HG03097 (cell line): ENCODE measurements around the gene H6PD.
A peak's percentile ranks its signal among the peaks of the same experiment; 100 is the strongest.

Experiments
- ATAC-seq: cut with Tn5 transposase; IDR thresholded peaks from one replicate; pipeline ENCODE4 v1.9.1; 2021; ENCODE audit not compliant: unreplicated experiment, low FRiP score

H6PD gene

GRCh38 chr1:9203511-9203982 is 31.0 kb upstream of the H6PD start:
- ATAC-seq: no peak

DNA sequence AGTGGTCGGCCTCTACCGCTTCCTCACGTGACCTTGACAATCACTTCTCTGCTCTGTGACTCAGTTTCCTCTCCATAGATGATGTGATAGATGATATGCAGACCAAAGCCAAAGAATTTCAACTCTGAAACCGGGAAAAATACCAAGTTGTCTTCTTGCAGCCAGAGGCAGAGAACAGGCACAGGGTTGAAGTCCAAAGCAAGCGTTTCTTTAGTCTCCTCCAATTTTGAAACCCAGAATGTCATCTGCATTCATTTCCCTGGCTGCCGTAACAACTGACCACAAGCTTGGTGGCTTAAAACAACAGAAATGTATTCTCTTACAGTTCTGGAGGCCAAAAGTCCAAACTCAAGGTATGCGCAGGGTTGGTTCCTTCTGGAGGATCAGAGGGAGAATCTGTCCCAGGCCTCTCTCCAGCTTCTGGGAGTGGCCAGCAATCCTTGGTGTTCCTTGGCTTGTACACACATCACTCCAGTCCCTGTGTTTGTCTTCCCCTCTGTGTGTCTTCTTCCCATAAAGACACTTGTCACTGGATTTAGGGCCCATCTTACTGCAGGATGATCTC is 30.3 kb upstream of the H6PD start:
- ATAC-seq: no peak

GRCh38 chr1:9207086-9207485 is 27.5 kb upstream of the H6PD start:
- ATAC-seq: no peak

GRCh38 chr1:9207715-9208114 is 26.9 kb upstream of the H6PD start:
- ATAC-seq: no peak

GRCh38 chr1:9211291-9211811 is 23.2 kb upstream of the H6PD start:
- no peak for ATAC-seq

GRCh38 chr1:9212735-9213134 is 21.8 kb upstream of the H6PD start:
- ATAC-seq: no peak

DNA sequence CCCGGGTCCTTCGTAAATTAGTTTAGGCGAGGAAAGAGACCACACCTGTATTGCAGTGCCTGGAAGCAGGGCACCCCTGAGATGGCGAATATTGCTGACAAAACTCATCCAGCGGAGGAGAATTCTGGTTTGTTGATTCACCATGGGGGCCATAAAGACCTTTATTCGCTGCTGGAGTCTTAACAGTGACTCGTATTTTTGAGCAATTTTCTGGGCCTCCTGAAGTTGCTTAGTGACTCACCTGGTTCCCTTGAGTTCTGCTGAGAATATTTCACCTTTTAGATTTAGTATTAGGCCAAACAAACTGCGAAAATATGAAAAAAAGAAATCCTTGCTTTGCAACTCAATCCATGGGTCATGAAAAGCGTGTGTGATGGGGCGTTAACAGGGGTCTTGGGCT is 20.6 kb upstream of the H6PD start:
- no peak for ATAC-seq

GRCh38 chr1:9218917-9219316 is 15.7 kb upstream of the H6PD start:
- no peak for ATAC-seq

DNA sequence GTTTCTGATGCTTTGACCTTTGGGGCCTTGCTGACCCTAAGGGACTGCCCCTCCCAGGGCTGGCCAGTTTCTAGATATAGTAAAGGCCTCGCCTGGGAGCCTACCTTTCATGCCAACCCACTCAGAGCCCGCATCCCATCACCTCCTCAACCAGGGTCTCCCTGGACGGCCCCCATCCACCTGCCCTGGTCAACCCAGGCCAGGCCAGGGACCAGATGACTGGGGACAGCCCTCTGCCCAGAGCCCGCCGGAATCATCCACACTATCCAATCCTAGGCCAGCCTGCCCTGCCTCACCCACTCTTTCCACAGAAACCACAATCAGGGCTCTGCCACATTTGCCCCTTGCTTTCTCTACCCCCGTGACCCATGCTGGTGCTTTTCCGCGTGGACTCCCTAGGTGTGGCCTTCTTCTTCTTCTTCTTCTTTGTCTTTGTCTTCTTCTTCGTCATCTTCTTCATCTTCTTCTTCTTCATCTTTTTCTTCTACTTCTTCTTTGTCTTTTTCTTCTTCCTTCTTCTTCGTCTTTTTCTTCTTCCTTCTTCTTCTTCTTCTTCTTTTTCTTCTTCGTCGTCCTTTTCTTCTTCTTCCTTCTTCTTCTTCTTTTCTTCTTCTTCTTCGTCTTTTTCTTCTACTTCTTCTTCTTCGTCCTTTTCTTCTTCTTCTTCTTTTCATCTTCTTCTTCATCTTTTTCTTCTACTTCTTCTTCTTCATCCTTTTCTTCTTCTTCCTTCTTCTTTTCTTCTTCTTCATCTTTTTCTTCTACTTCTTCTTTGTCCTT is 11.5 kb upstream of the H6PD start:
- no peak for ATAC-seq

GRCh38 chr1:9224664-9225410 is 9.7 kb upstream of the H6PD start:
- ATAC-seq: no peak

GRCh38 chr1:9225411-9225785 is 9.2 kb upstream of the H6PD start:
- ATAC-seq: no peak

GRCh38 chr1:9228609-9229008 is 6.0 kb upstream of the H6PD start:
- ATAC-seq: no peak

- no peak for ATAC-seq
Observed at GRCh38 chr1:9229549-9229948, 5.0 kb upstream of the H6PD start.

DNA sequence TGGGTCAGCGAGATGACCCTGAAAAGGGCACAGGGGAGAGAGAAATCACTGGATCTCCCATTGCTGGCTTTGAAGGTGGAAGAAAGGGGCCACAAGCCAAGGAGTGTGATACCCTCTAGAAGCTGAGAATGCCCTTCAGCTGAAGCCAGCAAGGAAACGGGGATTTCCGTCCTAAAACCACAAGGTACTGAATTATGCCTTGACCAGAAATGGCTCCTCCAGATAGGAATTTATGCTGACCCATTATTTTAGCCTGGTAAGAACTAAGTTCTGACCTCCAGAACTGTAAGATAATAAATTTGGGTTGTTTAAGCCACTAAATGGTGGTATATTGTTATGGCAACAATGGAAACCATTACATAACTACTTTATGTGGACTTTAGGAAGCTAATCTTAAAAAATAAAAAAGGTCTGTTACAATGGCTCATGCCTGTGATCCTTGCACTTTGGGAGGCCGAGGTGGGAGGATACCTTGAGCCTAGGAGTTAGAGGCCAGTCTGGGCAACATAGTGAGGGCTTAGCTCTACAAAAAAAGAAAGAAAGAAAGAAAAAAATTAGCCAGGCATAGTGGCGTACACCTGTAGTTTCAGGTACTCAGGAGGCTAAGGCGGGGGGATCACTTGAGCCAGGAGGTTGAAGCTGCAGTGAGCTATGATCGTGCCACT is 3.6 kb upstream of the H6PD start:
- no peak for ATAC-seq

- ATAC-seq: no peak
Observed at GRCh38 chr1:9231648-9232332, 2.8 kb upstream of the H6PD start.

- no peak for ATAC-seq
Observed at GRCh38 chr1:9233241-9233941, 1.2 kb upstream of the H6PD start.

DNA sequence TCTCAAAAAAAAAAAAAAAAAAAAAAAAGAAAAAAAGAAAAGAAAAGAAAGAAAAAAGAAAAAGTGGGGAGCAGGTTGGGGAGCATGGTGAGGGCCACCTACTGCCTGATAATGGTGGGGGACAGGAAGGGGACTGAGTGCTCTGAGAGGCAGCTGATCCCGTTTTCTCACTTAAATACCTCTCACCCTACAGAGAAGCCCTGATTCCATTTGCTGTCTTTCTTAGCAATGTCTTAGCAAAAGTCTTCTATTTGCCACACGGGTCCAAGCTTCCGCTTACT is 692 bp upstream of the H6PD start:
- no peak for ATAC-seq

DNA sequence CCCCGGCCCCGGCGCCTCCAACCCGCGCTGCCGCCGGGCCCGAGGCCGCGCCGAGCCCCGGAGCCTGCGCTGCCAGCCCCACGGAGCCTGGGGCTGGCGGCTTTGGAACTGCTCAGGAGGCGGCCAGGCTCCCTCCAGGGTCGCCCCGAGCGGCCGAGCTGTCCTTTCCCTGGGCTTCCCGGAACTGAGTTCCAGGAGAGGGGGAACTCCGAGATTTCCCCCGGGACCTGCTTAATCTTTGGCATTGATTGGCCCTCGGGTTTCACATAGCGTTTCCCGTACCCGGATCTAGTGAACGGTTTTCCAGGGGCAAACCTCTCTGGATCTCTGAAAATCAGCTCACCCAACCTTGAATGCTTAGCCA is 504 bp downstream of the H6PD start:
- ATAC-seq: peak; percentile 29

DNA sequence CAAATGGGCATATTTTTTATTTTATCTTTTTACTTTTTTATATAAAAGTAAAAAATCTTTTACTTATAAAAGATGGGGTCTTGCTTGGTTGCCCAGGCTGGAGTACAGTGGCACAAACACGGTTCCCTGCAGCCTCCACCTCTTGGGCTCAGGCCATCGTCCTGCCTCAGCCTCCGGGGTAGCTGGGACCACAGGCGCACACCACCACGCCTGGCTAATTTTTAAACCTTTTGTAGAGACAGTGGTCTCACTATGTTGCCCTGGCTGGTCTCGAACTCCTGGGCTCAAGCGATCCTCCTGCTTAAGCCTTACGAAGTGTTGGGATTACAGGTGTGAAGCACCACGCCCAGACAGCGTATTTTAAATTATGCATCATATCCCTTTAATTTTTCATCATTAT is 986 bp downstream of the H6PD start:
- no peak for ATAC-seq

- ATAC-seq: no peak
Observed at GRCh38 chr1:9238134-9238533, 3.6 kb downstream of the H6PD start.
